H9 (cell line): ENCODE data around the gene GDF15. TPM values are rescaled to one million over a fixed set of nuclear protein-coding genes. Genes with fewer than 3 reads are reported as not detected.

ENCODE experiments used
- DNase-seq: peaks from one replicate; pipeline ENCODE4 v3.0.0-alpha.2; 2017
- H2AFZ ChIP-seq: one replicate; pipeline ENCODE4 v1.6.1; 2013; ENCODE audit warnings: mild to moderate bottlenecking, low read length, control low read depth, moderate library complexity
- H2AK5ac ChIP-seq: 2 replicates; pipeline ENCODE4 v1.6.1; 2013; ENCODE audit warnings: low read length, control low read depth, mixed read lengths; ENCODE audit not compliant: insufficient read length
- H2BK120ac ChIP-seq: one replicate; pipeline ENCODE4 v1.6.1; 2013; ENCODE audit warnings: low read depth, mild to moderate bottlenecking, low read length, control low read depth, inconsistent platforms; ENCODE audit not compliant: poor library complexity, severe bottlenecking
- H2BK12ac ChIP-seq: 2 replicates; pipeline ENCODE4 v1.6.1; 2013; ENCODE audit warnings: low read length, control low read depth, mixed read lengths, low read depth; ENCODE audit not compliant: insufficient read length
- H2BK15ac ChIP-seq: 2 replicates; pipeline ENCODE4 v1.6.1; 2013; ENCODE audit warnings: low read depth, low read length, control low read depth
- H2BK20ac ChIP-seq: one replicate; pipeline ENCODE4 v1.6.1; 2013; ENCODE audit warnings: low read depth, mild to moderate bottlenecking, low read length, control low read depth, inconsistent platforms; ENCODE audit not compliant: poor library complexity, severe bottlenecking
- H2BK5ac ChIP-seq: 2 replicates; pipeline ENCODE4 v1.6.1; 2013; ENCODE audit warnings: low read length, control low read depth, mixed read lengths; ENCODE audit not compliant: insufficient read length
- H3K14ac ChIP-seq: 2 replicates; pipeline ENCODE4 v1.6.1; 2013; ENCODE audit warnings: low read length, control low read depth; ENCODE audit not compliant: insufficient read depth
- H3K18ac ChIP-seq: 2 replicates; pipeline ENCODE4 v1.6.1; 2013; ENCODE audit warnings: low read depth, mild to moderate bottlenecking, mixed read lengths, low read length, control low read depth; ENCODE audit not compliant: insufficient read length
- H3K23ac ChIP-seq: 2 replicates; pipeline ENCODE4 v1.6.1; 2013; ENCODE audit warnings: low read length, control low read depth, mixed read lengths, low read depth; ENCODE audit not compliant: insufficient read length
- H3K23me2 ChIP-seq: 2 replicates; pipeline ENCODE4 v1.6.1; 2013; ENCODE audit warnings: low read depth, mild to moderate bottlenecking, mixed read lengths, low read length, control low read depth; ENCODE audit not compliant: insufficient read length, poor library complexity, severe bottlenecking
- H3K27ac ChIP-seq: 2 replicates; pipeline ENCODE4 v1.5.1; 2013; ENCODE audit warnings: low read length, control low read depth, mixed read lengths, low read depth; ENCODE audit not compliant: insufficient read length
- H3K27me3 ChIP-seq: 2 replicates; pipeline ENCODE4 v1.6.1; 2013; ENCODE audit warnings: low read length, control low read depth, inconsistent platforms; ENCODE audit not compliant: insufficient read depth
- H3K4ac ChIP-seq: 2 replicates; pipeline ENCODE4 v1.6.1; 2013; ENCODE audit warnings: low read depth, mild to moderate bottlenecking, control low read depth, inconsistent platforms, low read length, moderate library complexity
- H3K4me1 ChIP-seq: 2 replicates; pipeline ENCODE4 v1.6.1; 2013; ENCODE audit warnings: low read length, control low read depth, inconsistent platforms; ENCODE audit not compliant: insufficient read depth
- H3K4me2 ChIP-seq: 2 replicates; pipeline ENCODE4 v1.6.1; 2013; ENCODE audit warnings: low read length, control low read depth, mixed read lengths; ENCODE audit not compliant: insufficient read length, insufficient read depth
- H3K56ac ChIP-seq: 2 replicates; pipeline ENCODE4 v1.6.1; 2013; ENCODE audit warnings: low read depth, mild to moderate bottlenecking, mixed read lengths, low read length, control low read depth; ENCODE audit not compliant: insufficient read length
- H3K79me1 ChIP-seq: 2 replicates; pipeline ENCODE4 v1.6.1; 2013; ENCODE audit warnings: low read depth, mild to moderate bottlenecking, moderate library complexity, low read length, control low read depth, inconsistent platforms; ENCODE audit not compliant: insufficient read depth, poor library complexity, severe bottlenecking
- H3K79me2 ChIP-seq: 2 replicates; pipeline ENCODE4 v1.6.1; 2013; ENCODE audit warnings: low read length, control low read depth, inconsistent platforms; ENCODE audit not compliant: insufficient read depth
- H3K9ac ChIP-seq: 2 replicates; pipeline ENCODE4 v1.6.1; 2013; ENCODE audit warnings: low read length, control low read depth, mixed read lengths; ENCODE audit not compliant: insufficient read length; ENCODE audit errors: extremely low read depth
- H3K9me3 ChIP-seq: one replicate; pipeline ENCODE4 v1.6.1; 2013; ENCODE audit warnings: low read depth, low read length, inconsistent platforms; ENCODE audit not compliant: control insufficient read depth
- H3T11ph ChIP-seq: one replicate; pipeline ENCODE4 v1.6.1; 2013; ENCODE audit warnings: mild to moderate bottlenecking, low read length, control low read depth, inconsistent platforms
- H4K20me1 ChIP-seq: one replicate; pipeline ENCODE4 v1.6.1; 2013; ENCODE audit not compliant: control insufficient read depth, insufficient read length, insufficient read depth
- H4K5ac ChIP-seq: 2 replicates; pipeline ENCODE4 v1.6.1; 2013; ENCODE audit warnings: low read depth, mild to moderate bottlenecking, mixed read lengths, low read length, control low read depth; ENCODE audit not compliant: insufficient read length
- H4K8ac ChIP-seq: replicated peaks from 2 replicates; pipeline ENCODE4 v1.6.1; 2013; ENCODE audit warnings: low read length, control low read depth, mixed read lengths, low read depth; ENCODE audit not compliant: insufficient read length
- H4K91ac ChIP-seq: 2 replicates; pipeline ENCODE4 v1.6.1; 2013; ENCODE audit warnings: low read depth, mild to moderate bottlenecking, moderate library complexity, mixed read lengths, low read length, control low read depth; ENCODE audit not compliant: insufficient read length
- H3K27ac Mint-ChIP-seq, 3 experiments: 2 replicates in 2 of 3; 3 replicates in 1 of 3; pipeline ENCODE4 v1.8.0; 2020 to 2021; ENCODE audit warnings: mixed read lengths in 3 of 3, mild to moderate bottlenecking in 1 of 3, moderate library complexity in 1 of 3
- H3K27me3 Mint-ChIP-seq: 2 replicates; pipeline ENCODE4 v1.8.0; 2021; ENCODE audit warnings: low read depth, mild to moderate bottlenecking, moderate library complexity, mixed read lengths
- H3K36me3 Mint-ChIP-seq, 3 experiments: 2 replicates in 2 of 3; 3 replicates in 1 of 3; pipeline ENCODE4 v1.8.0; 2020 to 2021; ENCODE audit warnings: low read depth in 3 of 3, mixed read lengths in 3 of 3; ENCODE audit not compliant: insufficient read depth in 1 of 3
- H3K4me1 Mint-ChIP-seq, 2 experiments: 2 replicates each; pipeline ENCODE4 v1.8.0; 2020; ENCODE audit warnings: mixed read lengths in 2 of 2
- H3K4me3 Mint-ChIP-seq, 2 experiments: 2 replicates in 1 of 2; 3 replicates in 1 of 2; pipeline ENCODE4 v1.8.0; 2020 to 2021; ENCODE audit warnings: mild to moderate bottlenecking in 2 of 2, mixed read lengths in 2 of 2, moderate library complexity in 1 of 2
- H3K9me3 Mint-ChIP-seq, 2 experiments: 2 replicates in 1 of 2; 3 replicates in 1 of 2; pipeline ENCODE4 v1.8.0; 2020; ENCODE audit warnings: mild to moderate bottlenecking in 2 of 2, mixed read lengths in 2 of 2, moderate library complexity in 1 of 2
- WGBS: extraction: QIAGEN DNeasy Blood & Tissue Kit; methylation state at CpG from one replicate; pipeline ENCODE4 v1.1.7; 2013; ENCODE audit warnings: missing lambda C conversion rate, low lambda C conversion rate, mixed read lengths; ENCODE audit not compliant: insufficient read length; ENCODE audit errors: extremely low coverage; 5-methylcytosine and 5-hydroxymethylcytosine counted together
- total RNA-seq: library from RNA; stranded (reverse); gene quantifications from 2 replicates; pipeline ENCODE4 v1.2.1, GENCODE V29; 2021
- TF ChIP-seq, protein P1 (sequence below): fragments of 200-600 bp; sonication (generic); conservative IDR thresholded peaks from 3 replicates; pipeline ENCODE4 v1.8.0; 2021; ENCODE audit warnings: antibody characterized with exemption, mild to moderate bottlenecking

The GDF15 gene
- total RNA-seq, 1 experiment from 2014 or later: 5.7 TPM

DNA sequence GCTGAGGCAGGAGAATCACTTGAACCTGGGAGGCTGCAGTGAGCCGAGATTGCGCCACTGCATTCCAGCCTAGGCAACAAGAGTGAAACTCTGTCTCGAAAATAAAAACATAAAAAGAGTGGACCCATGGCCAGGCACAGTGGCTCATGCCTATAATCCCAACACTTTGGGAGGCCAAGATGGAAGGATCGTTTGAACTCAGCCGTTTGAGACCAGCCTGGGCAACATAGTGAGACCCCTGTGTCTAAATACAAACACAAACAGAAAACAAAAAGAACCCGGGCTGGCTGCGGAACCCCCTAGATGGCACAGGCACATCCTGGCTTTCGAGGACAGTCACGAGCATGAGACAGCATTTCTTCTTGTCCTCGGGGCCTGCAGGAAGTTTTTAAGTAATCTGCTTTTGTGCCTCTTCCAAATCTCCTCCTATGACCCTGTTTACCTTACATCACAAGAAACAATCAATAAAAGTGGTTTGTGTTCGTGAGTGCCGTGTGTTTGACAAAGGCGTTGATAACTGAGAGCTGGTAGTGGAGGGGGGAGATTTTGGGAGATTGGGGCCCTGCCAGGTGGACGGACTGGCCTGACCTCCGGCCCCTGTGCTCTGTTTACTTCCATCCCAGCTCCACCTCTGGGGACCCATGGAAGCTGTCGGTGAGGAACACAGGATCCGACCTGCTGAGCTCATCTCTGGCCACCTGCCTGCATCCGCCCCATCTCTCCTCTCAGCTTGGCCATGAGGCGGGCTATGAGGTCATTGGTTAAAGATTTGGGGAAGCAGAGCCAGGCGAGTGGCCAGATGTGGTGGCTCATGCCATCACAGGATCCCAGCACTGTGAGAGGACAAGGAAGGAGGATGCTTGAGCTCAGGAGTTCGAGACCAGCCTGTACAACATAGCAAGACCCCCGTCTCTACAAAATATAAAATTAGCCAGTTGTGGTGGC, 5.9 kb upstream of the GDF15 start:
- no peak overlapping the region for H2BK120ac ChIP-seq
- H2AFZ ChIP-seq: no peak overlapping the region
- TF ChIP-seq, protein P1, sequence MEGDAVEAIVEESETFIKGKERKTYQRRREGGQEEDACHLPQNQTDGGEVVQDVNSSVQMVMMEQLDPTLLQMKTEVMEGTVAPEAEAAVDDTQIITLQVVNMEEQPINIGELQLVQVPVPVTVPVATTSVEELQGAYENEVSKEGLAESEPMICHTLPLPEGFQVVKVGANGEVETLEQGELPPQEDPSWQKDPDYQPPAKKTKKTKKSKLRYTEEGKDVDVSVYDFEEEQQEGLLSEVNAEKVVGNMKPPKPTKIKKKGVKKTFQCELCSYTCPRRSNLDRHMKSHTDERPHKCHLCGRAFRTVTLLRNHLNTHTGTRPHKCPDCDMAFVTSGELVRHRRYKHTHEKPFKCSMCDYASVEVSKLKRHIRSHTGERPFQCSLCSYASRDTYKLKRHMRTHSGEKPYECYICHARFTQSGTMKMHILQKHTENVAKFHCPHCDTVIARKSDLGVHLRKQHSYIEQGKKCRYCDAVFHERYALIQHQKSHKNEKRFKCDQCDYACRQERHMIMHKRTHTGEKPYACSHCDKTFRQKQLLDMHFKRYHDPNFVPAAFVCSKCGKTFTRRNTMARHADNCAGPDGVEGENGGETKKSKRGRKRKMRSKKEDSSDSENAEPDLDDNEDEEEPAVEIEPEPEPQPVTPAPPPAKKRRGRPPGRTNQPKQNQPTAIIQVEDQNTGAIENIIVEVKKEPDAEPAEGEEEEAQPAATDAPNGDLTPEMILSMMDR: no peak
- no peak overlapping the region for H3T11ph ChIP-seq
- H4K20me1 ChIP-seq: no peaks in the 10 kb centered on the region
- H3K27me3 Mint-ChIP-seq: no peaks in the 10 kb centered on the region
- H3K36me3 Mint-ChIP-seq: peaks cover 0 to 2% (median 0%) of the 10 kb centered on the region in 3 experiments; a peak in 1 of 7 replicates
- H3K23me2 ChIP-seq: no peaks in the 10 kb centered on the region
- no peaks in the 10 kb centered on the region for H3K9me3 ChIP-seq
- DNase-seq: peak; percentile 64
- no peak overlapping the region for H3K56ac ChIP-seq
- H3K4me2 ChIP-seq: no peak overlapping the region
- H2BK5ac ChIP-seq: no peak overlapping the region
- H3K4me3 Mint-ChIP-seq: peak overlapping the region in 1 of 2 experiments; percentile 54; a peak in 1 of 5 replicates
- no peak overlapping the region for H3K14ac ChIP-seq
- no peaks in the 10 kb centered on the region for H3K27me3 ChIP-seq
- H2BK12ac ChIP-seq: no peak overlapping the region
- H3K18ac ChIP-seq: no peak overlapping the region
- no peak overlapping the region for H2AK5ac ChIP-seq
- no CpG with 5 or more reads among the region's 22 CpGs for WGBS
- no peak overlapping the region for H2BK20ac ChIP-seq
- H2BK15ac ChIP-seq: no peak overlapping the region
- H3K9me3 Mint-ChIP-seq: no peaks in the 10 kb centered on the region; a peak in 1 of 5 replicates
- peaks cover 11 to 14% of the 10 kb centered on the region in 2 experiments for H3K4me1 Mint-ChIP-seq
- no peak overlapping the region for H3K9ac ChIP-seq
- no peak overlapping the region for H3K4ac ChIP-seq
- H3K79me2 ChIP-seq: no peaks in the 10 kb centered on the region
- no peaks in the 10 kb centered on the region for H3K79me1 ChIP-seq
- no peak overlapping the region for H4K5ac ChIP-seq
- peak overlapping the region in 2 of 3 experiments; percentile 7 to 10; a peak in 5 of 7 replicates for H3K27ac Mint-ChIP-seq
- H3K23ac ChIP-seq: no peak overlapping the region
- no peak overlapping the region for H4K91ac ChIP-seq
- H4K8ac ChIP-seq: no peak overlapping the region
- H3K27ac ChIP-seq: no peak overlapping the region
- no peaks in the 10 kb centered on the region for H3K4me1 ChIP-seq
